HG03025 (cell line): ENCODE measurements around the gene CAMK4.
A peak's percentile ranks its signal among the peaks of the same experiment; 100 is the strongest.

Experiments used
- ATAC-seq: cut with Tn5 transposase; IDR thresholded peaks from one replicate; pipeline ENCODE4 v1.9.1; 2021; ENCODE audit warnings: mild to moderate bottlenecking, moderate library complexity; ENCODE audit not compliant: unreplicated experiment, low FRiP score

The CAMK4 gene

DNA sequence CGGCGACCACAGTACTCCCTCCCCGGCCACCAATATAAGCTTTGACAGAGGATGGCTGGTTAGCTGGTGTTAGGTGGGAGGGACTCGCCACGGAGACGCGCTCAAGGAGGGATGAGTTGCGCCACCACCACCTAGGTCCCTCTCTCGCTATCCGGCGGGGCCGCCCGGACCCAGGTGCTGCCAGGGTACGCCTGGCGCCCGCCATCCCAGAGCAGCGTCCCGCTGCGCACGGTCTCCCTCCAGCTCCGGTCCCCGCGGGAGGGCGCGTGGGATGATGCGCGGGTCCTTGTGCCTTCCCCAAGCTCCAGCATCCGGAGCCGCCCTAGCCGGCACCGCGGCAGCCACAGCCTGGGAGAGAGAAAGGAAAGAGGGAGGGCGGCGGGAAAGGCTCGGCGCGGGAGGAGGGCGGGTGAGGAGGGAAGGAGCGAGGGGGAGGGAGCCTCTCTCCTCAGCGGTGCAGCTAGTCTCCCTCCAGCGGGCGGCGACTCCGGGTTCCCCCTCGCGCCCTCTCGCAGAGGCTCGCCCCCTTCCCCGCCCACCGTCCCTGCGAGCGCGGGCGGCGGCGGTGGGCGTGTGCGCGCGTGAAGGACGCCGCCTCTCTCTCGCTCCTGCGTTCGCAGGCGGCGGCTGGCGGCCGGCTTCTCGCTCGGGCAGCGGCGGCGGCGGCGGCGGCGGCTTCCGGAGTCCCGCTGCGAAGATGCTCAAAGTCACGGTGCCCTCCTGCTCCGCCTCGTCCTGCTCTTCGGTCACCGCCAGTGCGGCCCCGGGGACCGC is at the start of gene CAMK4:
Gene CAMK4 (plus strand): TSS at position 598 of the 774 bp plus-strand sequence. CDS start 100 bp downstream, at position 698.
- ATAC-seq: peak; percentile 72

- no peak for ATAC-seq
Measured at GRCh38 chr5:111183064-111183463, 41.1 kb upstream of the CAMK4 start.

DNA sequence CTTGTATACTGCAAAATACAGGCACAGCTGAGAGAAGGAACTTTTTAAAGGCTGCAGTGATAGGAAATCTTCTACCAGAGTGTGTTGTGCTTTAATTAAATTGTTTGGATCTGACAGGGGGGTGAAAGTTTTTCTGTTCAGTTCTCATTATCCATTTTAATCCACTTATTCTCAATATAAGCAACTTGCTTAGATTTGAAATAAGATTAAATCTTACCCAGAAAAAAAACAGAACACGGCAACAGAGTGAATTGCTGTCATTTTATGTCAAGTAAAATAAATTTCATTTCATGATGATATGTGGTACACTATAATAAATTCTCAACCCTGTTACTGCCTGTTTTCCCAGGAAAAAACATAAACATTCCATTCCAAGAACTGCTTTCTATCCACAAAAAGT is 37.1 kb upstream of the CAMK4 start:
- ATAC-seq: no peak

GRCh38 chr5:111194053-111194452 is 30.1 kb upstream of the CAMK4 start:
- ATAC-seq: no peak

DNA sequence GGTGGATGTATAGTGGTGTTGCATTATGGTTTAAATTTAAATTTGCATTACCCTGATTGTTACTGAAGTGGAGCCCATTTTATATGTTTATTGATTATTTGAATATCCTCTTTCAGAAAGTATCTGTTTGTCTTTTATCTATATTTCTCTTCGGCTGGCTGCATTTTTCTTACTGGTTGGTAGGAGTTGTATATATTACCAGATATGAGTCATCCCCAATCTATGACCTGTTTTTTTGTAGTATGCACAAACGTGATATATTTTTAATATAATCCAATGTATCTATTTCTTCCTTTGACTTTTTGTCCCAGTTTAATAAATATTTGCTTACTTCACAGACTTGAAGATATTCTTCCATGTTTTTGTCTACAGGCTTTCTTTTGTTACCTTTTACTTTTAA is 29.3 kb upstream of the CAMK4 start:
- ATAC-seq: no peak

GRCh38 chr5:111197523-111197922 is 26.7 kb upstream of the CAMK4 start:
- ATAC-seq: no peak

- no peak for ATAC-seq
Measured at GRCh38 chr5:111198281-111198966, 25.8 kb upstream of the CAMK4 start.

DNA sequence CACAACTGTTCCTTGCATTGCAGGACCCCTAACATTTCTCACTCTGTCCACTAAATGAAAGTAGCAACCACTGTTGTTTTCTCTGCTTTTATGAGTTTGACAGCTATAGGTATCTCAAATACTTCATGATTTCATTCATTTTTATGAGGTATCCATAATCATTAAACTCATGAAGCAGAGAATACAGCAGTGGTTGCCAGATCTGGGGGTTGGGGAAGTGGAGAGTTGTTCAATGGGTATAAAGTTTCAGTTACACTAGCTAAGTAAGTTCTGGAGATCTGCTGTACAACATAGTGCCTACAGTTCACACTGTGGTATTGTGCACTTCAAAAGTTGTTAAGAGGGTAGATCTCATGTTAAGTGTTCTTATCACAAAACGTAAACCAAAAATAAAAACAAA is 23.4 kb upstream of the CAMK4 start:
- ATAC-seq: no peak

- ATAC-seq: no peak
Measured at GRCh38 chr5:111201705-111202104, 22.5 kb upstream of the CAMK4 start.

- ATAC-seq: peak; percentile 59
Measured at GRCh38 chr5:111211341-111211740, 12.8 kb upstream of the CAMK4 start.

GRCh38 chr5:111214052-111214742 is 10.0 kb upstream of the CAMK4 start:
- no peak for ATAC-seq

DNA sequence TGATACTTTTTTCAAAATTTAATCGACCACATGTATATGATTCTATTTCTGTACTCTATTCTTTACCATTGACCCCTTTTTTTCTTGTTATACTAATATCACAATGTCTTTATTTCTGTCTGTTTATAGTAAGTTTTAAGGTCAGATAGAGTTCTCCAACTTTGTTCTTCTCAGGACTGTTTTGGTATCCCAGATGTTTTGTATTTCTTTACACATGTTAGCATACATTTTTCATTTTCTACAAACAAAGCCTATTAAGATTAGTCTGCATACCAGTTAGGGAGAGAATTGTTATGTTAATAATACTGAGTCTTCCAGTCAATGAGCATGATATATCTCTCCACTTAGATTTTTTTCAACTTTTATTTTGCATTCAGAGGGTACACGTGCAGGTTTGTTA is 8.2 kb upstream of the CAMK4 start:
- no peak for ATAC-seq

- no peak for ATAC-seq
Measured at GRCh38 chr5:111221139-111221538, 3.0 kb upstream of the CAMK4 start.

- ATAC-seq: no peak
Measured at GRCh38 chr5:111223101-111223786, 940 bp upstream of the CAMK4 start.

DNA sequence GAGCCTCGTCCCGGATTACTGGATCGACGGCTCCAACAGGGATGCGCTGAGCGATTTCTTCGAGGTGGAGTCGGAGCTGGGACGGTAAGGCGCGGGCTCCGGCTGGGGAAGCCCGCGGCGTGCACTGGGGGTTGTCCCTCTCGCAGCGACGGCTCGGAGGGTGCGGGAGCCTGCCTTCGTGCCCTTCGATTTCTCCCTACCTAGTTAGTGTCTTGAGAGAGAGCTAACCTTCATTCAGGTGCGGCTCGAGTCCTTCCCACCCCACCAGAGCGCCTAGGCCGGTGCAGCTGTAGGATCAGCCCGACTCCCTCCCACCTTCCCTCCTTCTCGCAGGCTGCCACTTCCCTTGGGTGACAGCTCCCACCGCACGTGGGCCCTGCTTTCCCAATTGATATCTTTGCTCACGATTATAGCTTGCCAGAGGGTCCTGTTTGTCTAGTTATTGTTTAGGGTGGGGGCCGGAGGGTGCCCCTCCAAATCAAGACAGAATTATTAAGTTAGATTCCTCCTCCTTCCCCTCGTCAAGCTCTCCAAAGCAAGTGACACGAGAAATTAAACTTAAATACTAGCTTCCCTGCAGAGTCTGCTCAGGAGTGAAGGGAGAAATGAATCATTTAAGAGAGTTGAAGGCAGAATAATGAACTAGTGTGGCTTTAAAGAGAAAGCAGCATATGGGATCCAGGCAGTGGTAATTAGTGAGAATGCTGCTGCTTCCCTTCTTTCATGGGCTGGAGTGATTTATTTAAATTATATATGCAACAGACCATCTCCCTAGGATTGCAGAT is 569 bp downstream of the CAMK4 start:
- ATAC-seq: peak; percentile 30

DNA sequence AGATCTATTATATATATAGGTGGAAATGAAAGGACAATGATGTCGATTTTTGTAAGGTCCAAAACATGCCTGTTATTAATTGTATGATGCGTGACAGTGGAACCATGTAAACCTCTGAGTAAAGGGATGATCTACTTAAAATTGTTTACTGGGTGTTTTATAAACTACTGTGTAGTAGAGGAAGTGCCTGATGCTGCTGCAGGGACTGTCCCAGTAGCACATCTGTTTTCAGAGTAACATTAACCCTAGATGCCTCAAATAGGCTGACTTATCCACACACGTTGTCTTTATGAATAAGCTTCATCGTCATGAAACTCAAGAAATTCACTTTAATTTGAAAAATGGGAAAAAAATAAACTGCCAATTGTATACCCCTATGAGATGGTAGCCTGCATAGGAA is 1.7 kb downstream of the CAMK4 start:
- ATAC-seq: no peak

- no peak for ATAC-seq
Measured at GRCh38 chr5:111226556-111226955, 2.4 kb downstream of the CAMK4 start.

DNA sequence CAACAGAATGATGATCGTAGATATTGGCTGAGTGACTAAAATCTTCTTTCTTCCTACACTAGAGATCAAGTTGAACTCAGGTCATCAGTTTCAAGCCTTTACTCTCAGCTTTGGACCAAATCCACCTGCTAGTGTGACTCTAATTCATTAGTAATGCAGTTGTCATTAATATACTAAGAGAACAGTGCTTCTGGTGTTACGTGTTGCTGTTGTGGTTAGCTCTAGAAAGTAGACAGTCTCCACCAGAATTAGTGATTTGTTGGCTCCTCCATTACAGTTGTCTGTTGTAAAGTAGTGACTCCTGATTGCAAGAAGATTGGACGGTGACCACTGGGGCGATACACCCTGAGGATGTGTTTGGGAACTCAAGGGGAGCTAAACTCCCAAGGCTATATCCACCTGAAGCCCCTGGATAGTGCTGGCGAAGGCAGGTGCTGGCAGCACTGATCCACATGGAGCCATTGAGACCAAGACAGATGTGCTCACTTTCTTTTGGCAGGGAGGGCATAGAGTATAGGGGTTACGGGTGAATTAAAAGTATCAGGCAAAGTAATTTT is 3.1 kb downstream of the CAMK4 start:
- no peak for ATAC-seq

GRCh38 chr5:111227801-111228200 is 3.6 kb downstream of the CAMK4 start:
- no peak for ATAC-seq
